Erythroblast (primary cell): Measurements from ENCODE around the gene EPN2.

Experiments used
- GATA1 ChIP-seq: IDR thresholded peaks from 2 replicates; pipeline ENCODE4 v1.6.1; 2011; ENCODE audit warnings: low read depth, mild to moderate bottlenecking, control low read depth, low read length, moderate library complexity
- POLR2A ChIP-seq: IDR thresholded peaks from 2 replicates; pipeline ENCODE4 v1.6.1; 2011; ENCODE audit warnings: mild to moderate bottlenecking, low read length

- TF ChIP-seq POLR2A: no peak
- no peak for TF ChIP-seq GATA1
These were observed 71.2 kb downstream of the EPN2 start for GRCh38 chr17:19308398-19308797.
